ENCODE results near the gene TNFSF12.
A peak's percentile ranks its signal among the peaks of the same experiment; 100 is the strongest.

DNA sequence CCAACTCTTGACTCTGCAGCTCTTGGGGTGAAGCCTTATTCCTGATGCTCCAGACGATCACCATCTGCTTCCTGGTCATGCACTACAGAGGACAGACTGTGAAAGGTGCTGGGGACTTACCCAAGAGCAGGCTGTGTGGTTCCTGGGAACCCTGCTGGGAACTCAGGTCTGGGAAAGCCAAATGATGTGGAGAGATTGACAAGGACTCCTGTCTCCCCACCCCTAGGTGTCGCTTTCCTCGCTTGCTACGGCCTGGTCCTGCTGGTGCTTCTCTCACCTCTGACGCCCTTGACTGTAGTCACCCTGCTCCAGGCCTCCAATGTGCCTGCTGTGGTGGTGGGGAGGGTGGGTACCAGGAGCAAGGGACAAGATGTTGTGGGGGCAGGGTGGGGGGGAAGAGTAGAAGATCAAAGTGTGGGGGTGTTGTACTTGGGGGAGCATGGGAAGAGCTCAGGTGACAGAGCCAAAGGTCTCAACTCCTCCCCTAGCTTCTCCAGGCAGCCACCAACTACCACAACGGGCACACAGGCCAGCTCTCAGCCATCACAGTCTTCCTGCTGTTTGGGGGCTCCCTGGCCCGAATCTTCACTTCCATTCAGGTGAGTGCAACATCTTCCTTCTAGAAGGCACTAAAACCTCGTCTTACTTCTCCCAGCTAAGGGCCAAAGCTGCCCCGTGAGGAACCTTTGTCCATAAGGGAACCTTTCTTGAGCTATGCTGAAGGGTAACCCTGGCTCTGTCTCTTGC, 38.0 kb downstream of the TNFSF12 start:
- no peak for TF ChIP-seq POLR2AphosphoS5 (IDR thresholded peaks at IDR 0.05)
- no peak for TF ChIP-seq EP300 (IDR thresholded peaks at IDR 0.05)
- TF ChIP-seq, protein P1, sequence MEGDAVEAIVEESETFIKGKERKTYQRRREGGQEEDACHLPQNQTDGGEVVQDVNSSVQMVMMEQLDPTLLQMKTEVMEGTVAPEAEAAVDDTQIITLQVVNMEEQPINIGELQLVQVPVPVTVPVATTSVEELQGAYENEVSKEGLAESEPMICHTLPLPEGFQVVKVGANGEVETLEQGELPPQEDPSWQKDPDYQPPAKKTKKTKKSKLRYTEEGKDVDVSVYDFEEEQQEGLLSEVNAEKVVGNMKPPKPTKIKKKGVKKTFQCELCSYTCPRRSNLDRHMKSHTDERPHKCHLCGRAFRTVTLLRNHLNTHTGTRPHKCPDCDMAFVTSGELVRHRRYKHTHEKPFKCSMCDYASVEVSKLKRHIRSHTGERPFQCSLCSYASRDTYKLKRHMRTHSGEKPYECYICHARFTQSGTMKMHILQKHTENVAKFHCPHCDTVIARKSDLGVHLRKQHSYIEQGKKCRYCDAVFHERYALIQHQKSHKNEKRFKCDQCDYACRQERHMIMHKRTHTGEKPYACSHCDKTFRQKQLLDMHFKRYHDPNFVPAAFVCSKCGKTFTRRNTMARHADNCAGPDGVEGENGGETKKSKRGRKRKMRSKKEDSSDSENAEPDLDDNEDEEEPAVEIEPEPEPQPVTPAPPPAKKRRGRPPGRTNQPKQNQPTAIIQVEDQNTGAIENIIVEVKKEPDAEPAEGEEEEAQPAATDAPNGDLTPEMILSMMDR (IDR thresholded peaks at IDR 0.05): peak in 2 of 7 experiments; percentile 11 to 15
- no peak for TF ChIP-seq POLR2A (IDR thresholded peaks at IDR 0.05)

Data from stomach (tissue), 4 donors.